HUES64 (cell line): ENCODE results near the gene OR2AP1. TPM values are rescaled to one million over a fixed set of nuclear protein-coding genes. Genes with fewer than 3 reads are reported as not detected.
"Not testable (repeated sequence)": the region's sequence is repeated elsewhere in the genome, so short reads cannot be mapped to it uniquely, and the experiment has no call there.

ENCODE experiments used
- H3K27ac ChIP-seq: 2 replicates; pipeline ENCODE4 v1.7.0; 2013; ENCODE audit warnings: low read depth, low read length, inconsistent platforms
- H3K27me3 ChIP-seq: 2 replicates; pipeline ENCODE4 v1.6.1; 2013; ENCODE audit warnings: mild to moderate bottlenecking, low read length; ENCODE audit not compliant: insufficient read depth
- H3K36me3 ChIP-seq: 2 replicates; pipeline ENCODE4 v1.6.1; 2013; ENCODE audit warnings: mild to moderate bottlenecking, low read length; ENCODE audit not compliant: insufficient read depth
- H3K4me1 ChIP-seq: 2 replicates; pipeline ENCODE4 v1.6.1; 2013; ENCODE audit warnings: mild to moderate bottlenecking, low read length, moderate library complexity; ENCODE audit not compliant: insufficient read depth
- H3K4me3 ChIP-seq: 2 replicates; pipeline ENCODE4 v1.5.1; 2013; ENCODE audit warnings: mild to moderate bottlenecking, low read length, moderate library complexity
- H3K9ac ChIP-seq: 2 replicates; pipeline ENCODE4 v1.6.1; 2013; ENCODE audit warnings: mild to moderate bottlenecking, low read depth, low read length
- H3K9me3 ChIP-seq: 2 replicates; pipeline ENCODE4 v1.6.1; 2013; ENCODE audit warnings: low read depth, low read length; ENCODE audit not compliant: insufficient read depth
- WGBS: fragments of 150-250, 120-280 bp; methylation state at CpG from one replicate; pipeline ENCODE4 v1.1.7; 2013; ENCODE audit warnings: missing lambda C conversion rate; 5-methylcytosine and 5-hydroxymethylcytosine counted together
- polyA plus RNA-seq, 2 experiments: library from polyadenylated mRNA; stranded (reverse); fragments of 50-300 nt; gene quantifications; one replicate each; pipeline ENCODE4 v1.2.3, GENCODE V29; 2013

The OR2AP1 gene
- polyA plus RNA-seq (2013, experiment 1 of 2): not detected
- polyA plus RNA-seq (2013, experiment 2 of 2): not detected

GRCh38 chr12:55572168-55572567 is at the start of gene OR2AP1:
OR2AP1 (plus strand) TSS chr12:55572468; CDS start chr12:55574415, 1,947 bp downstream.
- no peak within 1 kb of the TSS for H3K9ac ChIP-seq
- H3K27ac ChIP-seq: no peak within 1 kb of the TSS
- H3K9me3 ChIP-seq: peaks cover 40% of the 10 kb centered on the region
- H3K36me3 ChIP-seq: no peaks in the 10 kb centered on the region
- no peak within 1 kb of the TSS for H3K4me3 ChIP-seq
- 83% methylated on average over 1 of the region's 1 CpG for WGBS
- no peaks in the 10 kb centered on the region for H3K4me1 ChIP-seq
- H3K27me3 ChIP-seq: no peaks in the 10 kb centered on the region

GRCh38 chr12:55548235-55548634 is 24.0 kb upstream of the OR2AP1 start:
- WGBS: 78% methylated on average over 2 of the region's 2 CpGs
- not testable (repeated sequence) for H3K27me3 ChIP-seq, H3K4me1 ChIP-seq, H3K27ac ChIP-seq, H3K9me3 ChIP-seq, H3K4me3 ChIP-seq, H3K9ac ChIP-seq, H3K36me3 ChIP-seq

- Histone ChIP-seq H3K4me3 (no peak overlapping the region), H3K27ac (no peak overlapping the region)
Observed at GRCh38 chr12:55548756-55549155, 23.5 kb upstream of the OR2AP1 start.

GRCh38 chr12:55549302-55549701 is 23.0 kb upstream of the OR2AP1 start, which contains the start of gene OR6C4:
OR6C4 (plus strand) TSS chr12:55549602; CDS start chr12:55551227, 1,625 bp downstream.
- WGBS: 68% methylated on average over 2 of the region's 2 CpGs
- Histone ChIP-seq H3K27me3 (no peaks in the 10 kb centered on the region; the same call in 1 of the 2 replicates), H3K9me3 (peaks cover 6% of the 10 kb centered on the region), H3K36me3 (no peaks in the 10 kb centered on the region), H3K9ac (no peak within 1 kb of the TSS), H3K4me1 (no peaks in the 10 kb centered on the region), H3K4me3 (no peak within 1 kb of the TSS), H3K27ac (no peak within 1 kb of the TSS)

More at GRCh38 chr12:55548756-55549155, 23.5 kb upstream of the OR2AP1 start:
- H3K36me3 ChIP-seq: no peaks in the 10 kb centered on the region
- peaks cover 6% of the 10 kb centered on the region for H3K9me3 ChIP-seq
- no peaks in the 10 kb centered on the region for H3K4me1 ChIP-seq
- no peak overlapping the region for H3K9ac ChIP-seq
- H3K27me3 ChIP-seq: no peaks in the 10 kb centered on the region; the same call in 1 of the 2 replicates

GRCh38 chr12:55554296-55554695 is 18.0 kb upstream of the OR2AP1 start:
- H3K4me1 ChIP-seq: no peaks in the 10 kb centered on the region
- no peaks in the 10 kb centered on the region; the same call in 1 of the 2 replicates for H3K27me3 ChIP-seq
- H3K9me3 ChIP-seq: peaks cover 22% of the 10 kb centered on the region
- no peaks in the 10 kb centered on the region for H3K36me3 ChIP-seq
- H3K9ac ChIP-seq: no peak overlapping the region
- no peak overlapping the region for H3K4me3 ChIP-seq
- H3K27ac ChIP-seq: no peak overlapping the region

GRCh38 chr12:55570060-55570459 is 2.2 kb upstream of the OR2AP1 start:
- not testable (repeated sequence) for H3K27ac ChIP-seq, H3K27me3 ChIP-seq, H3K9ac ChIP-seq, H3K4me3 ChIP-seq, H3K4me1 ChIP-seq, H3K36me3 ChIP-seq
- H3K9me3 ChIP-seq: peaks cover 40% of the 10 kb centered on the region

GRCh38 chr12:55570689-55571088 is 1.6 kb upstream of the OR2AP1 start:
- H3K27ac ChIP-seq, H3K27me3 ChIP-seq, H3K4me3 ChIP-seq, H3K4me1 ChIP-seq, H3K36me3 ChIP-seq, H3K9ac ChIP-seq: not testable (repeated sequence)
- 93% methylated on average over 1 of the region's 1 CpG for WGBS
- H3K9me3 ChIP-seq: peaks cover 40% of the 10 kb centered on the region

- H3K9ac ChIP-seq: no peak overlapping the region
- H3K27ac ChIP-seq: no peak overlapping the region
- H3K27me3 ChIP-seq: no peaks in the 10 kb centered on the region
- H3K4me1 ChIP-seq: no peaks in the 10 kb centered on the region
- 97% methylated on average over 2 of the region's 2 CpGs for WGBS
- no peaks in the 10 kb centered on the region for H3K9me3 ChIP-seq
- H3K36me3 ChIP-seq: no peaks in the 10 kb centered on the region
- H3K4me3 ChIP-seq: no peak overlapping the region
Observed at GRCh38 chr12:55582066-55582465, 9.8 kb downstream of the OR2AP1 start.

- Histone ChIP-seq H3K4me3 (no peak overlapping the region), H3K27ac (no peak overlapping the region), H3K36me3 (no peaks in the 10 kb centered on the region), H3K27me3 (no peaks in the 10 kb centered on the region), H3K9me3 (0 out of 2 replicates have a peak, but pooled peaks cover 4% of the 10 kb centered on the region), H3K4me1 (no peaks in the 10 kb centered on the region), H3K9ac (no peak overlapping the region)
- 100% methylated on average over 2 of the region's 2 CpGs for WGBS
Observed at GRCh38 chr12:55585817-55586216, 13.5 kb downstream of the OR2AP1 start.

GRCh38 chr12:55590152-55590551 is 17.9 kb downstream of the OR2AP1 start:
- 66% methylated on average over 11 of the region's 12 CpGs for WGBS

GRCh38 chr12:55607821-55608594 is 35.7 kb downstream of the OR2AP1 start:
- no peak overlapping the region for H3K4me3 ChIP-seq
- H3K36me3 ChIP-seq: no peaks in the 10 kb centered on the region
- H3K9me3 ChIP-seq: no peaks in the 10 kb centered on the region
- no peak overlapping the region for H3K27ac ChIP-seq
- no peaks in the 10 kb centered on the region for H3K4me1 ChIP-seq
- no peaks in the 10 kb centered on the region for H3K27me3 ChIP-seq
- WGBS: 81% methylated on average over 8 of the region's 8 CpGs
- H3K9ac ChIP-seq: no peak overlapping the region

More at GRCh38 chr12:55590152-55590551, 17.9 kb downstream of the OR2AP1 start:
- H3K27me3 ChIP-seq, H3K36me3 ChIP-seq, H3K9me3 ChIP-seq, H3K27ac ChIP-seq, H3K9ac ChIP-seq, H3K4me1 ChIP-seq, H3K4me3 ChIP-seq: not testable (repeated sequence)
